ENCODE data around the gene PLEKHG3. TPM values are rescaled to one million over a fixed set of nuclear protein-coding genes. Genes with fewer than 3 reads are reported as not detected.

The PLEKHG3 gene
- total and polyA plus RNA-seq, 10 of the 15 experiments (the other 5 are each of a cell fraction or from before 2014, with no cell fraction given), result 0.03 to 0.73 (median 0.07) TPM; not detected in 5

DNA sequence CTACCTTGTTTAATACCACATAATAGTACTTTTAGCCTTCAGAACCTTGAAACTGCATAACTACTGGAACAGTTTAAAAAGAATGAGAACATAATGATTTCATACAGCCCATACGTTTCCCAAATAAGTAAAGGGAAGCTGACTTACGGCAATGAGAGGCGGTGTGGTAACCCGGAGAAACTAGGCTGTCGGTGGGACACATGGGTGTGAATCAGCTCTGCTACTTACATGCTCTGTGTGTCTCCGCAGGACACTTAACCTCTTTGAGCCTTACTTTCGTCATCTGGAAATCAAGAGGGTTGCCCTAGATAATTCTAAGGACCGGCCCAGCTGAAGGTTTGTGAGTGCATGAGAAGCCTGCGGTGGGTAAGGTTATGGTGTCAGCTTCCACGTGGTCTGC, 49.3 kb upstream of the PLEKHG3 start:
- Histone ChIP-seq H3K9me3 (replicated peaks; ENCODE audit: control insufficient read depth, insufficient read depth, low read length) (no peaks in the 10 kb centered on the region; the same call in 2 of the 3 replicates), H3K27ac (ENCODE audit: control insufficient read depth, insufficient read depth) (no peak overlapping the region), H4K20me1 (ENCODE audit: control insufficient read depth, insufficient read depth) (no peaks in the 10 kb centered on the region), H3K4me3 (no peak overlapping the region), H3K79me2 (ENCODE audit: control insufficient read depth, insufficient read depth, low read length) (no peaks in the 10 kb centered on the region), H3K36me3 (ENCODE audit: control insufficient read depth in 2 of 2, insufficient read depth in 2 of 2, low read length in 1 of 2) (no peaks in the 10 kb centered on the region), H3K9ac (ENCODE audit: control insufficient read depth, insufficient read depth, low read length) (no peak overlapping the region), H3K4me1 (ENCODE audit: control insufficient read depth, insufficient read depth, low read length) (no peaks in the 10 kb centered on the region; the same call in 1 of the 2 replicates), H2AFZ (ENCODE audit: control insufficient read depth, low read depth, low read length) (no peak overlapping the region), H3K4me2 (ENCODE audit: control insufficient read depth, insufficient read depth) (no peak overlapping the region), H3K27me3 (replicated peaks in 1 of 2; ENCODE audit: control insufficient read depth in 2 of 2, insufficient read depth in 2 of 2, low read length in 1 of 2) (no peaks in the 10 kb centered on the region)
- intact Hi-C loops (cut with micrococcal nuclease; ENCODE audit: unreplicated experiment) (no loop called here), in situ Hi-C loops (cut with MboI) (no loop called here)
- ChIA-PET CTCF (interaction anchor here (0.8 to 3.3 kb wide), 6 partner anchors 12 to 114 kb away, joined by 3 to 30 read pairs (median 4); partner anchors contain the start of gene HSPA2), SMC1A (ENCODE audit: uncharacterized antibody, unreplicated experiment) (interaction anchor here (1.3 to 2.1 kb wide), 8 partner anchors 9 to 119 kb away, joined by 3 to 9 read pairs (median 6); no protein-coding TSS in a partner anchor), POLR2A (interaction anchor here (0.9 to 2.1 kb wide), 2 partner anchors 9 to 16 kb away, joined by 3 to 7 read pairs; no protein-coding TSS in a partner anchor), RAD21 (ENCODE audit: unreplicated experiment) (interaction anchor here (1.0 to 1.5 kb wide), 6 partner anchors 14 to 310 kb away, joined by 3 to 8 read pairs (median 5); no protein-coding TSS in a partner anchor)
- TF ChIP-seq SMARCA5 (IDR thresholded peaks at IDR 0.05) (no peak), HDGF (IDR thresholded peaks at IDR 0.05) (no peak), TCF12 (IDR thresholded peaks at IDR 0.05; ENCODE audit: low read depth, low read length) (no peak), SMAD5 (IDR thresholded peaks at IDR 0.05; ENCODE audit: low read depth) (no peak), E4F1 (IDR thresholded peaks at IDR 0.05; ENCODE audit: borderline replicate concordance, partially characterized antibody) (no peak), STAT1 (conservative IDR thresholded peaks at IDR 0.05) (no peak), NBN (IDR thresholded peaks at IDR 0.05) (no peak), JUND (IDR thresholded peaks at IDR 0.05; ENCODE audit: low read depth, low read length) (no peak), ZNF622 (IDR thresholded peaks at IDR 0.05) (no peak), EZH2 (IDR thresholded peaks at IDR 0.05; ENCODE audit: borderline replicate concordance, control insufficient read depth, low read depth, low read length) (no peak), CREM (IDR thresholded peaks at IDR 0.05; ENCODE audit: low read depth) (no peak), ZBED1 (IDR thresholded peaks at IDR 0.05; ENCODE audit: borderline replicate concordance) (no peak), IKZF1 (conservative IDR thresholded peaks at IDR 0.05) (no peak), POLR2A (IDR thresholded peaks at IDR 0.05; ENCODE audit: low read depth, low read length) (no peak), WRNIP1 (IDR thresholded peaks at IDR 0.05; ENCODE audit: borderline replicate concordance, low read depth, low read length) (no peak), SMC3 (IDR thresholded peaks at IDR 0.05; ENCODE audit: borderline replicate concordance, low read length) (no peak), NFYA (IDR thresholded peaks at IDR 0.05; ENCODE audit: borderline replicate concordance, low read depth, low read length) (no peak), SUZ12 (IDR thresholded peaks at IDR 0.05; ENCODE audit: unreplicated experiment) (no peak), BACH1 (IDR thresholded peaks at IDR 0.05; ENCODE audit: borderline replicate concordance) (no peak)
- TF ChIP-seq, protein P1, sequence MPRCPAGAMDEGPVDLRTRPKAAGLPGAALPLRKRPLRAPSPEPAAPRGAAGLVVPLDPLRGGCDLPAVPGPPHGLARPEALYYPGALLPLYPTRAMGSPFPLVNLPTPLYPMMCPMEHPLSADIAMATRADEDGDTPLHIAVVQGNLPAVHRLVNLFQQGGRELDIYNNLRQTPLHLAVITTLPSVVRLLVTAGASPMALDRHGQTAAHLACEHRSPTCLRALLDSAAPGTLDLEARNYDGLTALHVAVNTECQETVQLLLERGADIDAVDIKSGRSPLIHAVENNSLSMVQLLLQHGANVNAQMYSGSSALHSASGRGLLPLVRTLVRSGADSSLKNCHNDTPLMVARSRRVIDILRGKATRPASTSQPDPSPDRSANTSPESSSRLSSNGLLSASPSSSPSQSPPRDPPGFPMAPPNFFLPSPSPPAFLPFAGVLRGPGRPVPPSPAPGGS (IDR thresholded peaks at IDR 0.05; ENCODE audit: borderline replicate concordance, insufficient read depth, low read depth, low read length, poor library complexity, severe bottlenecking), result no peak
- no peak for FAIRE-seq
- no peak for DNase-seq (ENCODE audit: low read depth, low spot score)
- no TSS peak for BruUV-seq (replicated peaks)
- WGBS (ENCODE audit: insufficient coverage, insufficient replicate concordance, low lambda C conversion rate, missing lambda C conversion rate), result 75% methylated on average over 10 of the region's 10 CpGs
- no peak for ATAC-seq
